Muscle of leg (tissue), 11 donors: ENCODE measurements around the gene FUBP1. TPM values are rescaled to one million over a fixed set of nuclear protein-coding genes. Genes with fewer than 3 reads are reported as not detected.
A peak's percentile ranks its signal among the peaks of the same experiment; 100 is the strongest.
"Not testable (repeated sequence)": the region's sequence is repeated elsewhere in the genome, so short reads cannot be mapped to it uniquely, and the experiment has no call there.

Experiments used
- DNase-seq: peaks from one replicate; pipeline ENCODE4 v3.0.0; 2013
- H3K27ac ChIP-seq: one replicate; pipeline ENCODE4 v1.5.1; 2013; ENCODE audit warnings: mild to moderate bottlenecking, low read length, control low read depth
- H3K27me3 ChIP-seq: one replicate; pipeline ENCODE4 v1.6.1; 2013; ENCODE audit warnings: low read length; ENCODE audit not compliant: control insufficient read depth, insufficient read depth
- H3K36me3 ChIP-seq: one replicate; pipeline ENCODE4 v1.6.1; 2013; ENCODE audit warnings: low read length; ENCODE audit not compliant: control insufficient read depth, insufficient read depth
- H3K4me1 ChIP-seq: one replicate; pipeline ENCODE4 v1.6.1; 2013; ENCODE audit warnings: low read length; ENCODE audit not compliant: control insufficient read depth, insufficient read depth
- H3K4me3 ChIP-seq: one replicate; pipeline ENCODE4 v1.5.1; 2013; ENCODE audit warnings: low read length, control low read depth
- H3K9me3 ChIP-seq: replicated peaks from 2 replicates; pipeline ENCODE4 v1.6.1; 2013; ENCODE audit warnings: low read depth, low read length; ENCODE audit not compliant: control insufficient read depth
- WGBS: methylation state at CpG from one replicate; pipeline ENCODE4 v1.1.5; 2013; ENCODE audit warnings: missing lambda C conversion rate; ENCODE audit not compliant: insufficient coverage; 5-methylcytosine and 5-hydroxymethylcytosine counted together
- polyA plus RNA-seq, 8 donors: library from polyadenylated mRNA; unstranded; fragments of 120-200 nt; gene quantifications; one replicate each; pipeline versions ENCODE4 v1.2.1 to v1.2.3, GENCODE V29; 2013; ENCODE audit warnings: inconsistent platforms in 1 of 8, low replicate concordance in 1 of 8; ENCODE audit not compliant: insufficient read length in 8 of 8, insufficient read depth in 1 of 8
- total RNA-seq: library from RNA; stranded (reverse); fragments of 120-200 nt; gene quantifications from one replicate; pipeline ENCODE4 v1.2.4, GENCODE V29; 2013

The FUBP1 gene
- total and polyA plus RNA-seq, 9 donors = 129 to 191 (median 155) TPM

GRCh38 chr1:77990629-77991204 lies 11.8 kb upstream of the FUBP1 start:
- no peaks in the 10 kb centered on the region for H3K4me1 ChIP-seq
- H3K27ac ChIP-seq = no peak overlapping the region
- no peaks in the 10 kb centered on the region for H3K9me3 ChIP-seq
- H3K36me3 ChIP-seq = peaks cover 12% of the 10 kb centered on the region
- 100% methylated on average over 2 of the region's 3 CpGs for WGBS
- no peaks in the 10 kb centered on the region for H3K27me3 ChIP-seq
- H3K4me3 ChIP-seq = no peak overlapping the region
- DNase-seq = no peak

GRCh38 chr1:77989744-77990143 lies 10.9 kb upstream of the FUBP1 start:
- Histone ChIP-seq H3K27ac (no peak overlapping the region), H3K36me3 (peaks cover 9% of the 10 kb centered on the region), H3K9me3 (no peaks in the 10 kb centered on the region), H3K4me3 (no peak overlapping the region), H3K4me1 (no peaks in the 10 kb centered on the region), H3K27me3 (no peaks in the 10 kb centered on the region)
- DNase-seq = no peak
- no CpG with 5 or more reads among the region's 2 CpGs for WGBS

- Histone ChIP-seq H3K27me3 (no peaks in the 10 kb centered on the region), H3K9me3 (no peaks in the 10 kb centered on the region), H3K27ac (no peak overlapping the region), H3K4me1 (no peaks in the 10 kb centered on the region), H3K36me3 (peaks cover 7% of the 10 kb centered on the region), H3K4me3 (no peak overlapping the region)
- no CpG with 5 or more reads among the region's 2 CpGs for WGBS
- DNase-seq = no peak
Observed at GRCh38 chr1:77987919-77988318, 9.0 kb upstream of the FUBP1 start.

GRCh38 chr1:77986810-77987209 lies 7.9 kb upstream of the FUBP1 start:
- Histone ChIP-seq H3K4me3 (no peak overlapping the region), H3K4me1 (no peaks in the 10 kb centered on the region), H3K27me3 (no peaks in the 10 kb centered on the region), H3K9me3 (no peaks in the 10 kb centered on the region), H3K36me3 (peaks cover 4% of the 10 kb centered on the region), H3K27ac (no peak overlapping the region)
- DNase-seq = no peak

- peaks cover 6% of the 10 kb centered on the region for H3K4me1 ChIP-seq
Observed at GRCh38 chr1:77984629-77985028, 5.8 kb upstream of the FUBP1 start.

GRCh38 chr1:77983997-77984355 lies 5.1 kb upstream of the FUBP1 start:
- H3K4me3 ChIP-seq = no peak overlapping the region
- H3K27me3 ChIP-seq = no peaks in the 10 kb centered on the region
- H3K4me1 ChIP-seq = peaks cover 6% of the 10 kb centered on the region
- no peaks in the 10 kb centered on the region for H3K9me3 ChIP-seq
- no peak overlapping the region for H3K27ac ChIP-seq
- H3K36me3 ChIP-seq = peaks cover 4% of the 10 kb centered on the region
- no peak for DNase-seq

More at GRCh38 chr1:77984629-77985028, 5.8 kb upstream of the FUBP1 start:
- no peak for DNase-seq
- Histone ChIP-seq H3K27ac (no peak overlapping the region), H3K27me3 (no peaks in the 10 kb centered on the region), H3K4me3 (no peak overlapping the region), H3K9me3 (no peaks in the 10 kb centered on the region), H3K36me3 (peaks cover 4% of the 10 kb centered on the region)
- no CpG with 5 or more reads among the region's 4 CpGs for WGBS

GRCh38 chr1:77983352-77983996 lies 4.6 kb upstream of the FUBP1 start:
- H3K9me3 ChIP-seq, H3K27me3 ChIP-seq, DNase-seq, H3K36me3 ChIP-seq, H3K4me3 ChIP-seq, H3K4me1 ChIP-seq, H3K27ac ChIP-seq: not testable (repeated sequence)
- no CpG with 5 or more reads among the region's 8 CpGs for WGBS

GRCh38 chr1:77978293-77978968 lies 441 bp downstream of the FUBP1 start:
- Histone ChIP-seq H3K27ac (peak overlapping the region; percentile 100), H3K36me3 (peaks cover 6% of the 10 kb centered on the region), H3K4me3 (peak overlapping the region; percentile 99), H3K27me3 (no peaks in the 10 kb centered on the region), H3K9me3 (no peaks in the 10 kb centered on the region), H3K4me1 (peaks cover 17% of the 10 kb centered on the region)
- WGBS = 0% methylated on average over 14 of the region's 34 CpGs
- DNase-seq = peak; percentile 97

GRCh38 chr1:77977989-77978292 lies 931 bp downstream of the FUBP1 start:
- DNase-seq = no peak
- H3K27ac ChIP-seq = peak overlapping the region; percentile 100
- WGBS = 0% methylated on average over 1 of the region's 5 CpGs
- no peaks in the 10 kb centered on the region for H3K27me3 ChIP-seq
- peaks cover 6% of the 10 kb centered on the region for H3K36me3 ChIP-seq
- H3K9me3 ChIP-seq = no peaks in the 10 kb centered on the region
- H3K4me1 ChIP-seq = peaks cover 17% of the 10 kb centered on the region
- peak overlapping the region; percentile 99 for H3K4me3 ChIP-seq

GRCh38 chr1:77976433-77977076 lies 2.3 kb downstream of the FUBP1 start:
- Histone ChIP-seq H3K27ac (peak overlapping the region; percentile 11), H3K9me3 (no peaks in the 10 kb centered on the region), H3K36me3 (peaks cover 5% of the 10 kb centered on the region), H3K4me3 (peak overlapping the region; percentile 6), H3K27me3 (no peaks in the 10 kb centered on the region), H3K4me1 (peaks cover 17% of the 10 kb centered on the region)
- DNase-seq = peak; percentile 9
- 66% methylated on average over 9 of the region's 13 CpGs for WGBS
